PFSK-1 (cell line): Measurements from ENCODE around the gene RIMS4.

ENCODE experiments used
- FOXP2 ChIP-seq: optimal IDR thresholded peaks from 2 replicates; pipeline ENCODE3; 2011; ENCODE audit warnings: borderline replicate concordance, control low read depth, inconsistent platforms; ENCODE audit not compliant: insufficient read depth; ENCODE audit errors: extremely low read length, extremely low read depth
- POLR2AphosphoS5 ChIP-seq: IDR thresholded peaks from 2 replicates; pipeline ENCODE4 v1.6.1; 2012; ENCODE audit warnings: low read depth, mild to moderate bottlenecking, control low read depth, low read length, moderate library complexity
- SIN3A ChIP-seq: IDR thresholded peaks from 2 replicates; pipeline ENCODE4 v1.6.1; 2012; ENCODE audit warnings: mild to moderate bottlenecking, low read length, moderate library complexity, borderline replicate concordance; ENCODE audit not compliant: insufficient read depth
- TAF1 ChIP-seq: IDR thresholded peaks from 2 replicates; pipeline ENCODE4 v1.6.1; 2012; ENCODE audit warnings: low read length, control low read depth, borderline replicate concordance; ENCODE audit not compliant: insufficient read depth
- TF ChIP-seq, protein P1 (sequence below), 2 experiments: IDR thresholded peaks; 2 replicates each; pipeline versions ENCODE4 v1.6.1 to v1.8.0; 2011 to 2012; ENCODE audit warnings: low read depth in 2 of 2, low read length in 2 of 2, control low read depth in 1 of 2, inconsistent platforms in 1 of 2, mild to moderate bottlenecking in 1 of 2, moderate library complexity in 1 of 2; ENCODE audit not compliant: insufficient read depth in 1 of 2

The RIMS4 gene

DNA sequence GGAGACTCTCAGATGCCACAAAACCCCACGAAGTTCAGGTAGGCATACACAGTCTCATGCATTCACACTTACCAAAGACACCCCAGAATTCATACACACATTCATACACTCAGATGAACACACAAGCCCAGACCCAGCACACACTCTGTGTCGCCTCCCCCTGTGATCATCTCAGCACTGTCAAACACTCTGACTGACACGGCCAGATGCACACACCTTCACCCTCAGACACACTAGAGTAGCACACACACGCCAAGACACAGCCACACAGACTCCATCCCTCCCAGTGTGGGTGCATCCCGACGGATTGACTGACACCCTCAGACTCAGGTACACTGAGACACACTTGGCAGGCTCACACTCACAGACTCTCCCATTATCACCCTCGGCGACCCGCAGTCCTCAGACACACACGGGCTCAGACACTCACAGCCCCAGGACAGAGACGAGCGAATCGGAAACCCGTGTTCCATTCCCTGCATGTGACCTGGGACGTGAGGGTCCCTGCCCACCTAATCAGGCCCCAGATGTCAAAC lies 872 bp upstream of the RIMS4 start:
- TF ChIP-seq, protein P1, sequence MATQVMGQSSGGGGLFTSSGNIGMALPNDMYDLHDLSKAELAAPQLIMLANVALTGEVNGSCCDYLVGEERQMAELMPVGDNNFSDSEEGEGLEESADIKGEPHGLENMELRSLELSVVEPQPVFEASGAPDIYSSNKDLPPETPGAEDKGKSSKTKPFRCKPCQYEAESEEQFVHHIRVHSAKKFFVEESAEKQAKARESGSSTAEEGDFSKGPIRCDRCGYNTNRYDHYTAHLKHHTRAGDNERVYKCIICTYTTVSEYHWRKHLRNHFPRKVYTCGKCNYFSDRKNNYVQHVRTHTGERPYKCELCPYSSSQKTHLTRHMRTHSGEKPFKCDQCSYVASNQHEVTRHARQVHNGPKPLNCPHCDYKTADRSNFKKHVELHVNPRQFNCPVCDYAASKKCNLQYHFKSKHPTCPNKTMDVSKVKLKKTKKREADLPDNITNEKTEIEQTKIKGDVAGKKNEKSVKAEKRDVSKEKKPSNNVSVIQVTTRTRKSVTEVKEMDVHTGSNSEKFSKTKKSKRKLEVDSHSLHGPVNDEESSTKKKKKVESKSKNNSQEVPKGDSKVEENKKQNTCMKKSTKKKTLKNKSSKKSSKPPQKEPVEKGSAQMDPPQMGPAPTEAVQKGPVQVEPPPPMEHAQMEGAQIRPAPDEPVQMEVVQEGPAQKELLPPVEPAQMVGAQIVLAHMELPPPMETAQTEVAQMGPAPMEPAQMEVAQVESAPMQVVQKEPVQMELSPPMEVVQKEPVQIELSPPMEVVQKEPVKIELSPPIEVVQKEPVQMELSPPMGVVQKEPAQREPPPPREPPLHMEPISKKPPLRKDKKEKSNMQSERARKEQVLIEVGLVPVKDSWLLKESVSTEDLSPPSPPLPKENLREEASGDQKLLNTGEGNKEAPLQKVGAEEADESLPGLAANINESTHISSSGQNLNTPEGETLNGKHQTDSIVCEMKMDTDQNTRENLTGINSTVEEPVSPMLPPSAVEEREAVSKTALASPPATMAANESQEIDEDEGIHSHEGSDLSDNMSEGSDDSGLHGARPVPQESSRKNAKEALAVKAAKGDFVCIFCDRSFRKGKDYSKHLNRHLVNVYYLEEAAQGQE (IDR thresholded peaks at IDR 0.05; ENCODE audit: insufficient read depth in 1 of 2, low read depth in 2 of 2, low read length in 2 of 2): no peak
- no peak for TF ChIP-seq FOXP2
- TF ChIP-seq POLR2AphosphoS5: no peak
- no peak for TF ChIP-seq SIN3A
- no peak for TF ChIP-seq TAF1

DNA sequence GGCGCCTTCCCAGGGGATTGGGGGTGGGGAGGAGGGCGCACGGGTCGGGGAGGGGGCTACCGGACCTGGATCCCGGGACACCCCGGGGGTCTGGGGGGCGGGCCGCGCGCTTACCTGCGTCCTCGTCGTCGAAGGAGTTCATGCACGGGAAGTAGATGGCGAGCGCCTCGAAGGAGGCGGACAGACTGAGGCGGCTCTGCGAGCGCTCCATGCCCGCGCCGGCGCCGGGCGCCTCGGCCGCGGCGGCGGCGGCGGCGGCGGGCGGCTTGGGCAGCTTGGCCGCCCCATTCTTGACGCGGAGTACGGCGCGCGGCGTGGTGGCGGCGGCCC lies 320 bp downstream of the RIMS4 start:
- no peak for TF ChIP-seq POLR2AphosphoS5
- no peak for TF ChIP-seq TAF1

DNA sequence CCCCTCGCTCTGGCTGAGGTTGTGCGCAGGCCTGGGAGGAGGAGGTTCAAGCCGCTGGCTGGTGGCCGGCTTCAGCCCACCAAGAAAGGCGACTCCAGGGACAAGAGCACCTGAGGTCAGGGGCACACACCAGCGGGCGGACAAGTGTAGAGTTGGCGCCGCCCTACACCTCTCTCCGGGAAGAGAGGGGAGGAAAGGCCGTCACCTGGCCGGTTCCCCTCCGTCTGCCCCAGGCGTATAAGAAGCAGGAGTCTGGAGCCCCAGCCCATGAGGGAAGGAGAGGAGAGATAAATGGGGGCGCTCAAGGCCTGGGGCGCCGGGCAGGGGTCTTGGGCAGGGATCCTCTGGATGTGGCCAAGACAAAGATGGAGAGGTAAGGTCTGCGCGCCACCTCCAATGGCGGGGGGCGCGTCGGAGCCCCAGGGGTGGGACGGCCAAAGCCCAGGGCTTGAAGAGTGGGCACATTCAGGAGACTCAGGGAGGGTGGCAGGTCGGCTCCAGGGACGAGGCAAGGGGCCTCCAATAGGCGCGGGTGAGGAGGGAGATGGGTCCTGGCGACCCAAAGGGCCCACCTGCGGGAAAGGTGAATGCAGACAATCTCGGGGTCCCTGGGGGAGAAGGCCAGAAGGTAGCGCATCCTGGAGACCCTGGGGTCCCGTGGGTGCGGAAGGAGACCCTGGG lies 826 bp downstream of the RIMS4 start:
- TF ChIP-seq POLR2AphosphoS5: no peak
- no peak for TF ChIP-seq TAF1
- TF ChIP-seq, protein P1 (IDR thresholded peaks at IDR 0.05; ENCODE audit: insufficient read depth in 1 of 2, low read depth in 2 of 2, low read length in 2 of 2): no peak
- TF ChIP-seq SIN3A: no peak
- no peak for TF ChIP-seq FOXP2

DNA sequence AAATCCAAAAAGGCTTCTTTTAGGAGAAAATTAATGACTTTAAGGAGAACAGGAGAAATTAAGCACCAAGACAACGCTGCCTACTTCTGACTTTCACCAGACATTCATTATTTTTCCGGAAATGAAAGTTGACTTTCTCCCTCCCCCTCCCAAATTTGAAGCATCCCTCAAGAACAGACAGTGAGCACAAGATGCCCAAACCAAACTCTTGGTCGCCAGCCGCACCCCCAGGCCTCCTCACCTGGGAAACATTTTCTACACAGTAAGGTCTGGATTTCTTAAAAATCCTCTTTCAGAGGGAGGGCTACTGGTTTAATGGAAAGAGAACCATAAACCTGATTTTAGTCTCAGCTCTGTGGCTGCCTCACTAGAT lies 2.7 kb downstream of the RIMS4 start:
- TF ChIP-seq TAF1: no peak

DNA sequence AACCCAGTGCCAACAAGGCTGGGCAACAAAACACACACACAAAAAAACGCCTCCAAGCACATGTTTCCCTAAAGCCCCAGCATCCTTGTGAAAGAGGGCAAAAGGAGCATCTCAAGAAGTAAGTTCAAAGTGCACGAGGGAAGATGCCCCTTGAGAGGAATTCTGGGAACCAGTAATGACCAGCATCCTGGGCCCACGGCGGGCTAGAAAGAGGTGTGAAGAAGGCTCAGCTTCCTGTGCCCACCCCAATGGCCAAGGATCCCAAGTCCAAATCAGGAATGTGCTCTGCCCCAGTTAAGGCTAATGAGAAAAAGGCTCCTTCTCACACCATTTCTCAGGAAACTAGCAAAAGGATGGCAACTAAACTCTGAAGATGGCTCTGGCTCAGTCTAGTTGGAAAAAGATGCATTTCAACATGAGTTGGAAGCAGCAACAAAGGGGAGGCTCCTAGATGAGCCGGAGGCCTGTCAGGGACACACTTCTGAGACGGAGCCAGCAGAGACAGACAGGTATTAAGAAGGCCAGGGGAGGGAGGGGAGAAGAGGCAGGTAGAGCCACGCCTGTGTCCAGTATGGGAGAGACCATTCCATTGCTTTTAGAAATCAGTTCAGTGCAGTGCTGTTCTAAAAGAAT lies 3.2 kb downstream of the RIMS4 start:
- no peak for TF ChIP-seq POLR2AphosphoS5
- TF ChIP-seq, protein P1 (IDR thresholded peaks at IDR 0.05; ENCODE audit: insufficient read depth in 1 of 2, low read depth in 2 of 2, low read length in 2 of 2): no peak
- no peak for TF ChIP-seq SIN3A
- no peak for TF ChIP-seq FOXP2
- no peak for TF ChIP-seq TAF1

DNA sequence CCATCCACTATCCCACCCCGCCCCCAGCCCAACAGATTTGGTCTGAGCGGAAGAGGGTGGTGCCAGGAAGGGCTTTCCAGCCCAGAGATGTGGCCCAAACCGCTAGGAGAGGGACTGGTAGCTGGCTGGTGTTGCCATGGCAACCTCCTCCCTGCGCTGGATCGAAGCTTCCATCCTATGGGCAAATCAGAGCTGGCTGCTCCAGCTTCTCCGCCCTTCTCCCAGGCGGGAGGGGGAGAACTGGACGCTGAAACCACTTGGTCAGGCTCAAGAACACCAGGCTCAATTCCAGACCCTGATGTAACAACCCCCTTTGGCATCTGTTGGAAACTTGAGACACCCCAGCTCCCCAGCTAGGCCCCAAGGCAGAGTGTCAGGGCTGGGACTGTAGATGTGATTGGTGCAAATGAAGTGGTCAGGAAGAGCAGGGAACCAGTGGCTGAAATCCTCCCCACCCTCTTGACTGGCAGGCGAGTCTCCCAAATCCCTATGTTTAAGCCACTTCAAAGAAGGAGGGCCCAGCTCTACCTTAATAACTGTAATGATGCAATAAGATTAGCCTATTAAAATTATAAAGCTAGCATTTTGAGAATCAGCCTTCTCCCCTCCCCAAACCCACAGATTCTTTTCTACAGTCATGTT lies 4.2 kb downstream of the RIMS4 start:
- TF ChIP-seq, protein P1 (IDR thresholded peaks at IDR 0.05; ENCODE audit: insufficient read depth in 1 of 2, low read depth in 2 of 2, low read length in 2 of 2): no peak
- TF ChIP-seq FOXP2 (no peak), TAF1 (no peak), POLR2AphosphoS5 (no peak), SIN3A (no peak)
